Upper lobe of left lung (tissue), 4 donors: ENCODE data around the gene KCNJ6.

Source experiments
- CTCF ChIP-seq, 6 experiments: fragments of 450-650 bp in 4 of 6; fragments of 200-600 bp in 2 of 6; sonication (generic) in 2 of 6; IDR thresholded peaks; one replicate each; pipeline ENCODE4 v1.5.1; 2016 to 2019; ENCODE audit warnings: antibody characterized with exemption in 6 of 6
- POLR2A ChIP-seq, 4 donors: fragments of 450-650 bp; IDR thresholded peaks; one replicate each; pipeline ENCODE4 v1.5.1; 2016 to 2017; ENCODE audit warnings: antibody characterized with exemption in 4 of 4, mild to moderate bottlenecking in 2 of 4
- POLR2AphosphoS5 ChIP-seq, 2 donors: sonication (generic); formaldehyde crosslinking; IDR thresholded peaks; one replicate each; pipeline ENCODE4 v1.5.1; 2017; ENCODE audit warnings: antibody characterized with exemption in 2 of 2

- TF ChIP-seq POLR2A (IDR thresholded peaks at IDR 0.05) = no peak
- no peak for TF ChIP-seq CTCF (IDR thresholded peaks at IDR 0.05)
- TF ChIP-seq POLR2AphosphoS5 (IDR thresholded peaks at IDR 0.05) = no peak
These were observed 6.3 kb downstream of the KCNJ6 start for GRCh38 chr21:37909936-37910335.
